SKM-1 (cell line): ENCODE results near the gene DUSP9.
"Not testable (repeated sequence)": the region's sequence is repeated elsewhere in the genome, so short reads cannot be mapped to it uniquely, and the experiment has no call there.

Experiments
- DNase-seq: peaks from one replicate; lab custom pipeline; 2025; ENCODE audit not compliant: unreplicated experiment; lab: John Stamatoyannopoulos, UW

The DUSP9 gene

DNA sequence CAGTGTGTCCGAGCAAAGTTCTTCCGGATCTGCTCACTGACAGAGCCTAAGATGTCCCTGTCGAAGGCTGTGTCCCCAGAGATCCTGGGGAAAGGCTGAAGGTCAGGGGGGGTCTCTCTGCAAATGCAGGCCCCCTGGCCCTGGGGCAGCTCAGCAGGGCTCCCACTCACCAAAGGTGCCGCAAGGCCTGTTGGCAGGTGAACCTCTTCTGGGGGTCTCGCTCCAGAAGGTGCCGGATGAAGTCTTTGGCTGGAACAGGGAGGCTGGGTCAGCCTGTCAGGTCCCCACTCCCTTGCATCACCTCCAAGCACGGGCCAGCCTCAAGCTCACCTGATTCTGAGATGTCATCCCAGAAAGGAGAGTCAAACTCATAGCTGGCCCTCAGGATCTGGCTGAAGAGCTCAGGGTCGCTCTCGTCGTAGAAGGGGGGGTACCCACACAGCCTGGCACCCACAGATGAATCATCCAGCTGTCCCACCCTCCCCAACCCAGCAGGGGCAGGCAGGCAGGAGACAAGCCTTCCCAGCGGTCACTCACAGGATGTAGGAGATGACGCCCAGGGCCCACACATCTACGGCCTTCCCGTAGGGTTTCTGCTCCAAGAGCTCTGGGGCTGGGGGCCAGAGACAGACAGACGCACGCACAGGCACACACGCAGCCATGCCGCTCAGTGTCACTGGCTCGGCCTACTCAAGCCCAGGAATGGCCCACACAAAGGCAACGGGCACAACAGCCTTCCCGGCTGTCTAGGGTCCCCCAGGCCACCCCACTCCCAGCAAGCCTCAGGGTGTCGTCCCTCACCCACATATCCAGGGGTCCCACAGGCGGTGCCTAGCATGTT lies 24.0 kb downstream of the DUSP9 start:
- no peak for DNase-seq

DNA sequence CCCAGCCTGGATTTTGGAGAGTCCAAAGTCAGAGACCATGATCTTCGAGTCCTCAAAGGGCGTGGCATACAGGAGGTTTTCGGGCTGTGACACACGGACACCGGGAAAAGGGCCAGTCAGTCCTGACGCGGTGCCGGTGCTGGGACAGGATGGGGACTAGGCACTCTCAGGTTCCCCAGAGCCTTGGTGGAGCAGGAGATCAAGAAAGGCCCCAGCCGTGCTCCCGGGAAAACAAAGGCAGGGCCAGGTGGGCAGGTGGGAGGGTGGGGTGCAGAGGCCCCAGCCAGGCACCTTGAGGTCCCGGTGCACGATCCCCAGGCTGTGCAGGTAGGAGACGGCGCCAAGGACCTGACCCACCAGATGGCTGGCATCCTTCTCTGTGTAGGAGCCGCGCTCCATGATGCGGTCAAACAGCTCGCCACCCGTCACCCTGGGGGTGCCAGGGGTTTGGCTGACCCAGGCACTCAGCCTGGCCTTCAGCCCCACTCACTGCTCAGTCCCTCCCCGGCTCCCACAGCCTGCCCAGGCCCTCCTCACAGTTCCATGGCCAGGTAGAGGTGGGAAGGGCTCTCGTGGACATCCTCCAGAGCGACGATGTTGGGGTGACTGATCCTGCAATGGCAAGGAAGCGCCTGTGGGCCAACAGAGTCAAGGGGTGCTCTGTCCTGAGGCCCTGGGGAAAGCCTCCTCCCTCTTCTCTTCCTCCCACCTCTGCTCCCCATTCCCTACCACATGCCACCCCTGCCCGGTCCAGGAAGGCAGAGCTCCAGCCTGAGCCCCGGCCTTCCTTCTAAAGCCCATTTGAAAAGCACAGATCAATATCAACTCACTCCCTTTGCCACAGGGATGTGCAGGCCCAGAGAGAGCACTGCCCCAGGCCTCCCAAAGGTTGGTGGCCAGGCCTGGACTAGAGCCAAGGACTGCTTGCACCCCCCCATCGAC lies 24.9 kb downstream of the DUSP9 start:
- no peak for DNase-seq

DNA sequence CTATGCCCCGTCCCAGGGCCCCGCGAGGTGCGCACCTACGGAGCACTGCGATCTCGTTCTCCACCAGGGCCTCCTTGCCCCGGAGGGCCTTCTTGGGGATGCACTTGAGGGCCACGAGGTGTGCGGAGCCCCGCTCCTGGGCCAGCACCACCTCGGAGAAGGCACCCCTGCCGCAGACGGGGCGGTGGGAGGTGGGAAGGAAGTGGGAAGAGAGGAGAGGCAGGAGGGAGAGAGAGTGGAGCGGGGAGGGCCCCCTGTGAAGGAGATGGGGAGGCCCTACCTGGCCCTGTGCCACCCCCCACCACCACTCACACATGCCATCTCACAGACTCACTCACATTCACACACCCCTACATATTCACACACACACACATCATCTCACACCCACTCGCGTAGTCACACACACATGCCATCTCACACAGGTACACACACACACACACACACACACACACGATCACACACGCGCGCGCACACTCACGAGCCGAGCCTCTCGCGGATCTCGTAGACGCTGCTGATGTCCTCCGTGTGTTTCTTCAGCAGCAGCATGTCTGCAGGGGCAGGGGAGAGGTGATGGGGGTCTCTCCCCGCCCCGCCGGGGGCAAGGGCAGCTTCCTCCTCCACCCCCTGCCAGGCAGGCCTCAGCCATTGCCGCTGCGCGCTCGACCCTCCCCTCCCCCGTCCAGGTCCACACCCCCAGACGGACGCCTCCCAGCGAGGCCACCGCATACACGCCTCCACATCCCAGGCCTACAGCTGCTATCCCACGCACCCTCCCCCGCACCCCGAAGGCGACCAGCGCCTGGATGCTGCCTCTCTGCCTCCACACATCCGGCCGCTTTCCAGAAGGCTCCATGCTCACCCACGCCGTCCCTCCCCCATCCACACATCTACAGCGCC lies 25.8 kb downstream of the DUSP9 start:
- DNase-seq = no peak

- DNase-seq = no peak
These were observed 26.6 kb downstream of the DUSP9 start, which contains the start of gene PNCK for GRCh38 chrX:153673428-153674218. TSS of gene PNCK (minus strand) at chrX:153673813. CDS start at chrX:153673076, 737 bp downstream.

DNA sequence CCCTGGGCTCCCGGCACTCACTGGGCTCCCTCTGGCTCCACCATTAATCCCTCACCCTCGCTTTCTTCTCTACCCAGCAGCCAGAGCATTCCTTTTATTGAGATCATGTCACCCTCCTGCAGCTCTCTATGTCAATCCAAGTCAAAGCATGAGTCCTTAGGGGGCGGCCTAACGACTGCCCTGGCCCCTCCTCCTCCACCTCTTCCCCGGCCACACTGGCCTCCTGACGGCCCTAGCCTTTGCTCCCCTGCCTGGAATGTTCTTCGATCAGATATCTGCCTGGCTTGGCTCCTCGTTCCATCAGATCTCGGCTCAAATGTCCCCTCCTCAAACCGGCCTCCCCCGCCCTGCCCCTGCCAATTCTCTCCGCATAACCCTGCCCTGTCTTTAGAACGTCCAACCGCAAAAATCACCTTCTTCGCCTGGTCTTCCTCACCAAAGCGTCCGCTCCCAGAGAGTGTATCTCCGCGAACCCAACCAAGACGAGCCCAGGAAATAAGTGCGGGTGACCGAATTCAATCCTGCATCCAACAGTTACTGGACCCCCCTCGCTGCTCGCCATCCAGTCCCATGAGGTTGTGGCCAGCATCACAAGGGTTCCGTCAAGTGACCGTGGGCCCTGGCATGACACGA lies 27.3 kb downstream of the DUSP9 start:
- no peak for DNase-seq

DNA sequence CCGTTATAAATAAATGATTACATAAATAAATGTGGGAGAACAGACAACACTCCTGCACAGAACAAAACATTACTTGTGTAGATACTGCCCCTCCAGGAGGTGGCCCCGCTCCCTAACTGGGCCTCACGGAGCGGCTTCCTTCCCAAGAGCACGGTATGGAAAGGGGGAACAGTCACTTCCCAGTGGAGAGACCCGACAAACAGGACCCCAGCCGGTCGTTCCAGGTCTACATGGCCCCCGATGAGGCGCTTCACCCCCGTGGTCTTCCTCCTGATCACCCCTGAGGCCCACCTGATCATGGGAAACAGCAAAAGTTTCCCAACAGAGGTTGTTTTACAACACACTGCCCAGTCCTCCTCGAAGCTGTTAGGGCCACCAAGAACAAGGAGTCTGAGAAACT lies 34.2 kb downstream of the DUSP9 start:
- no peak for DNase-seq

- DNase-seq = not testable (repeated sequence)
These were observed 36.5 kb downstream of the DUSP9 start for GRCh38 chrX:153683486-153683885.

- no peak for DNase-seq
These were observed 37.6 kb downstream of the DUSP9 start for GRCh38 chrX:153684467-153685155.

- no peak for DNase-seq
These were observed 38.1 kb downstream of the DUSP9 start for GRCh38 chrX:153685156-153685536.

- DNase-seq = no peak
These were observed 39.0 kb downstream of the DUSP9 start for GRCh38 chrX:153685751-153686696.

GRCh38 chrX:153686711-153687110 lies 39.7 kb downstream of the DUSP9 start:
- no peak for DNase-seq

DNA sequence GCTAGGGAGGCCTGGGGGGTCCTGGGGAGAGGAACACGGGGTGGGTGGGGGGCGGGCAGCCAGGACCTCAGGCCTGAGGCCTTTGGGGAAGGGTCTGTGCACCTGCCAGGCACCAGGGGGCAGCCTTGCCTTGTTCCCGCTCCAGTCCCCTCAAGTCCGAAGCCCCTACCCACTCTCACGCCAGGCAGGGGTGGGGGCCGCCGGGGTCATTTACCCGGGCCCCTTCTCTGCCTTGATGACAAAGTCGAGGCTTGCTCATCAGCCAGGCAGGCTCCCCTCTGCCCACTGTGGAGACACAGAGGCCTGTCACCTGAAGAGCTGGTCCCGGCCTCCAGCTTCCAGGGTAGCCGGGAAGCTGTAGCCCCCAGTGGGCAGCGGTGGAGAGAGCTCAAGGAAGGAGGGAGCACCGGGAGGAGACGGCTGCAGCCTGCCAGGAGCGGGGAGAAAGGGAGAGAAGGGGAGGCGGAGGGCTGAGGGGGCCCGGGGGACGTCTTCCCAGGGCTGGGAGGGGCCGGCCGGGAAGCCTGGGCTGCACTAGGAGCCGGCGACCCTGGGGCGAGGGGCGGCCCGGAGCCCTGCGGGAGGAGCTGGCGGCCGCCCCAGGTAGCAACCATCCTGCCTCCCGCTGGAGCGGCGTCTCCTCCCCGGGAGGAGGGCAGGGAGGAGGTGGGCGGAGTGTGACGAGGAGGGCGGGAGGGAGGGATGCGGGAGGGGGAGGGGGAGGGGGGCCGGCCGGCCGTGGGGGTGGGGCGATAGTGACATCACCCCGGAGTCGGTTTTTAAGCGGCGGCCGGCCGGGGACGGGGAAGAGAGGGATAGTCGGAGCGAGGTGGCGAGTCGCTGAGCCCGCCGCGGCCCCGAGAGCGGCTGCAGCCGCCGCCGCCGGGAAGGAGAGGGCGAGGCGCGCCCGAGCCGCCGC lies 40.4 kb downstream of the DUSP9 start, which contains the start of gene SLC6A8:
SLC6A8 (plus strand) TSS at position 806 of the 919 bp plus-strand sequence. CDS start 649 bp downstream, outside the sequence.
- peak; percentile 25 for DNase-seq

- no peak for DNase-seq
These were observed 41.1 kb downstream of the DUSP9 start for GRCh38 chrX:153688071-153688470.

DNA sequence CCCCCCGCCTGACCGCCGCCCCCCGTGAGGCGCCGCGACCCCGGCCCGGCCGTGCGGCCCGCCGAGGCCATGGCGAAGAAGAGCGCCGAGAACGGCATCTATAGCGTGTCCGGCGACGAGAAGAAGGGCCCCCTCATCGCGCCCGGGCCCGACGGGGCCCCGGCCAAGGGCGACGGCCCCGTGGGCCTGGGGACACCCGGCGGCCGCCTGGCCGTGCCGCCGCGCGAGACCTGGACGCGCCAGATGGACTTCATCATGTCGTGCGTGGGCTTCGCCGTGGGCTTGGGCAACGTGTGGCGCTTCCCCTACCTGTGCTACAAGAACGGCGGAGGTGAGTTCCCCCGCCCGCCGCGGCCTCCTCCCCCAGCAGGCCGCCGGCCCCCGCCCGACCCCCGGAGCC lies 41.5 kb downstream of the DUSP9 start:
- DNase-seq = no peak

DNA sequence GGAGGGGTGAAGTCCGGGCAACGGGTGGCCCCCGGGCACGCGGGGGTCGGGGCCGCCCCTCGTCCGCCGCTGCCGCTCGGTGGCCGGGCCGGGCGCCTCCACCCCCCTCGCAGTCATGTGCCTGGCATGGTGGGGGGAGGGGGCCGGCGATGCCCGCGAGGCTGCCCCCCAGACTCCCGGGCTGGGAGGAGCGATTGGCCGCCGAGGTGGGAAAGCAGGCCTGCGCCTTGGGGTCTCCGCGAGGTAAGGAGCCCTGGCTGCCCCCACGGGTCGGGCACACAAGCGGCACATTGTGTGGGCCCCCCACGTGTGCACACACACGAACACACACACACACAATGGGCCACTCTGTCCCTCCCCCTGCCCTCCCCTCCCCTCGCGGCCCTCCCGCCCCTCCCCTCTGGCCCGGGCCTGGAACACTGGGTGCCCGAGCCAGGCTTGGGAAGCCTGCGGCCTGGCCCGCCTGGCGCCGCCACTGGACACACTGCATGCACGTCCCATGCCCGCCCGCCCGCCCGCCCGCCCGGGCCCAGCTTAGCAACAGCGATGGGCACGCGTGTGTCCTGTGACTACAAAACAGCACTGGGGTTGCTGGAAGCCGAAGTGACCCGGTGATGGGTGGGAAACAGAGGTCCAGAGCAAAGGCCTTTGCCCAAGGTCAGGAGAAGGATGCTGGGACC lies 42.0 kb downstream of the DUSP9 start:
- no peak for DNase-seq
